ENCODE measurements around the gene SPRR3.

- TF ChIP-seq CTCF (conservative IDR thresholded peaks at IDR 0.05) (no peak), EZH2 (IDR thresholded peaks at IDR 0.05; ENCODE audit: low read depth) (no peak)
Measured at GRCh38 chr1:152960452-152961044, 41.0 kb upstream of the SPRR3 start.

Measured in PC-9 (cell line).